Heart left ventricle (tissue), 13 donors: ENCODE data around the gene ACOX1.

ENCODE experiments used
- POLR2A ChIP-seq, 2 donors: fragments of 450-650 bp; IDR thresholded peaks; one replicate each; pipeline ENCODE4 v1.6.1; 2017; ENCODE audit warnings: antibody characterized with exemption in 2 of 2, mild to moderate bottlenecking in 2 of 2, moderate library complexity in 2 of 2
- TF ChIP-seq, protein P1 (sequence below), 12 donors: fragments of 200-600 bp; sonication (generic) in 4 of 12; IDR thresholded peaks; one replicate each; pipeline versions ENCODE4 v1.5.0 to v1.8.0; 2018 to 2022; ENCODE audit warnings: antibody characterized with exemption in 12 of 12, mild to moderate bottlenecking in 5 of 12
- donor health status: ischemic (EF 13 %, LVEDD 7.1; RV severe dilation, severe dysfunction).
- donor health status: DM: no; HTN: yes; CAD: no.
- donor health status: DM: no; HTN: no; CAD: no.
- donor health status: ischemic (EF 25% LVEDD 6.9; RV normal size, moderate dysfunction).
- donor health status: ischemic (EF 25% LVEDD 5.7; RV mildly dilated, moderate dysfunction).
- donor health status: ischemic (EF 35%, LVEDD 5.7; RV mildly dilated, moderate dysfunction).
- donor health status: nonischemic (EF 11% LVEDD 7.7; RV severe dilation, severe dysfunction).
- donor health status: DM: yes; HTN: yes; CAD: no.
- donor health status: PGD.
- donor health status: ischemic (EF 29% LVEDD 5.4; RV normal size, mild dysfunction).
- donor health status: nonischemic (EF 23%, LVEDD 6.1; RV moderate dilation, normal function).

DNA sequence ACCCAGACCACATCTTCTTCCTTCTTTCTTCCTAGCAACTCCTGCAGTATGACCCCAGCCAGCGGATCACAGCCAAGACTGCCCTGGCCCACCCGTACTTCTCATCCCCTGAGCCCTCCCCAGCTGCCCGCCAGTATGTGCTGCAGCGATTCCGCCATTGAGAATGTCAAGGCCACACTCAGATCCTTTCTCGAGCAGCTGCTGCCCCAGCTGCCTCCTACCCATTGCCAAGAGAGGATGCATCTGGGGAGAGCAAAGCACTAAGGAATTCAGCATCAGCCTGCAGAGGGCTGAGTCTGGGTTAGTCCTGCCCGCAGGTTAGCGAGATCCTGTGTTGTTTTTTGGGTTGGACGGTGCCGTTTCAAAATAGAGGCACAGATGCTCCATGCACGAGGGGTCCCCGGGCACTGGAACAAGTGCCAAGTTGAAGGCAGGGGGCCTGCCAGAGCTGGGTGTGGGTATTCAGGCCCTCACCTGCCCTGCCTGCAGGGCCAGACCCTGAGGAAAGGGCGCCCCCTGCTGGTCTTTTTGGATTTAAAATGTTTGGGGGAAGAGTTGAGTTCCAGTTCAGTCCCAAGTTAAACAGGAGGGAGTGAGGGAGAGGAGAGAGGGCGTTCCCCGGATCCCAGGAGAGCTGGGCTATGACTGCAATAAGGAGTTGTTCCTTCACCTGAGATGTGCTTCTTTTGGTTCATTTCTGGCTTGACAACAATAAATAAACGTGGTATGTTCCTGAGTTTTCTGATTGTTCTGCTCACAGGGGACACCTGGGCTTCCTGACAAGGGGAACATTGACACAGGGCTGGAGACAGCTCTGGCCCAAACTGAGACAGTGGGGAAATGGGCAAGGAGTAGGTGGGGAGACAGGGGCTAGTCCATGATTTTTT, 26.5 kb upstream of the ACOX1 start:
- TF ChIP-seq, protein P1, sequence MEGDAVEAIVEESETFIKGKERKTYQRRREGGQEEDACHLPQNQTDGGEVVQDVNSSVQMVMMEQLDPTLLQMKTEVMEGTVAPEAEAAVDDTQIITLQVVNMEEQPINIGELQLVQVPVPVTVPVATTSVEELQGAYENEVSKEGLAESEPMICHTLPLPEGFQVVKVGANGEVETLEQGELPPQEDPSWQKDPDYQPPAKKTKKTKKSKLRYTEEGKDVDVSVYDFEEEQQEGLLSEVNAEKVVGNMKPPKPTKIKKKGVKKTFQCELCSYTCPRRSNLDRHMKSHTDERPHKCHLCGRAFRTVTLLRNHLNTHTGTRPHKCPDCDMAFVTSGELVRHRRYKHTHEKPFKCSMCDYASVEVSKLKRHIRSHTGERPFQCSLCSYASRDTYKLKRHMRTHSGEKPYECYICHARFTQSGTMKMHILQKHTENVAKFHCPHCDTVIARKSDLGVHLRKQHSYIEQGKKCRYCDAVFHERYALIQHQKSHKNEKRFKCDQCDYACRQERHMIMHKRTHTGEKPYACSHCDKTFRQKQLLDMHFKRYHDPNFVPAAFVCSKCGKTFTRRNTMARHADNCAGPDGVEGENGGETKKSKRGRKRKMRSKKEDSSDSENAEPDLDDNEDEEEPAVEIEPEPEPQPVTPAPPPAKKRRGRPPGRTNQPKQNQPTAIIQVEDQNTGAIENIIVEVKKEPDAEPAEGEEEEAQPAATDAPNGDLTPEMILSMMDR (IDR thresholded peaks at IDR 0.05) = peak; percentile 48 to 81 (median 72)
- TF ChIP-seq POLR2A (IDR thresholded peaks at IDR 0.05) = no peak
